ENCODE measurements around the gene SPATA16.

GRCh38 chr3:173103469-173103868 lies 37.6 kb downstream of the SPATA16 start:
- TF ChIP-seq CTCF (IDR thresholded peaks at IDR 0.05; ENCODE audit: extremely low read depth in 1 of 2, insufficient read depth in 1 of 2, low read depth in 1 of 2, low read length in 2 of 2): no peak
- no peak for TF ChIP-seq POLR2A (IDR thresholded peaks at IDR 0.05; ENCODE audit: low read depth, low read length)
- no peak for TF ChIP-seq EZH2 (IDR thresholded peaks at IDR 0.05; ENCODE audit: borderline replicate concordance, low read depth, low read length, severe bottlenecking)
- TF ChIP-seq MAX (IDR thresholded peaks at IDR 0.05; ENCODE audit: insufficient read depth, insufficient read length): no peak
- no peak for TF ChIP-seq POLR2AphosphoS5 (IDR thresholded peaks at IDR 0.05; ENCODE audit: insufficient read depth, low read depth, low read length)
- TF ChIP-seq GATA2 (IDR thresholded peaks at IDR 0.05; ENCODE audit: insufficient read depth, insufficient read length, low read depth, low read length): no peak
- TF ChIP-seq FOS (IDR thresholded peaks at IDR 0.05; ENCODE audit: borderline replicate concordance, insufficient read depth, low read length): no peak
